H1 (cell line): ENCODE results near the gene SCYL1. TPM values are rescaled to one million over a fixed set of nuclear protein-coding genes. Genes with fewer than 3 reads are reported as not detected.

Experiments used
- BACH1 ChIP-seq: IDR thresholded peaks from 2 replicates; pipeline ENCODE4 v1.6.1; 2012; ENCODE audit warnings: low read length, improper control_type of control experiment
- BCL11A ChIP-seq, 2 experiments: IDR thresholded peaks; one replicate each; pipeline ENCODE4 v1.6.1; 2011; ENCODE audit warnings: low read depth in 2 of 2, low read length in 2 of 2, mild to moderate bottlenecking in 2 of 2
- CTCF ChIP-seq, 3 experiments: IDR thresholded peaks; 1 replicate in 2 of 3; 2 replicates in 1 of 3; pipeline versions ENCODE4 v1.5.1 to v1.6.1; 2011; ENCODE audit warnings: low read length in 3 of 3, mild to moderate bottlenecking in 3 of 3, inconsistent platforms in 2 of 3, low read depth in 1 of 3, moderate library complexity in 1 of 3; ENCODE audit not compliant: insufficient read depth in 1 of 3; ENCODE audit errors: control extremely low read depth in 1 of 3
- EGR1 ChIP-seq: IDR thresholded peaks from 2 replicates; pipeline ENCODE4 v1.6.1; 2011; ENCODE audit warnings: low read depth, low read length, borderline replicate concordance
- EP300 ChIP-seq, 2 experiments: IDR thresholded peaks; 1 replicate in 1 of 2; 2 replicates in 1 of 2; pipeline ENCODE4 v1.6.1; 2011 to 2012; ENCODE audit warnings: low read depth in 2 of 2, low read length in 2 of 2, mild to moderate bottlenecking in 2 of 2, borderline replicate concordance in 1 of 2, inconsistent platforms in 1 of 2, moderate library complexity in 1 of 2
- EZH2 ChIP-seq: fragments of 200-600 bp; sonication (generic); IDR thresholded peaks from 2 replicates; pipeline ENCODE4 v1.7.1; 2012; ENCODE audit warnings: low read depth, mild to moderate bottlenecking, moderate library complexity, low read length, inconsistent platforms; ENCODE audit not compliant: severe bottlenecking
- GTF2F1 ChIP-seq: IDR thresholded peaks from 2 replicates; pipeline ENCODE4 v1.6.1; 2012; ENCODE audit warnings: low read depth, low read length, improper control_type of control experiment, borderline replicate concordance
- HDAC2 ChIP-seq, 2 experiments: fragments of 300-600 bp in 1 of 2; sonication (generic) in 1 of 2; IDR thresholded peaks; 2 replicates each; pipeline ENCODE4 v1.6.1; 2011 to 2012; ENCODE audit warnings: low read depth in 2 of 2, low read length in 2 of 2, mild to moderate bottlenecking in 2 of 2, moderate library complexity in 2 of 2, borderline replicate concordance in 1 of 2, inconsistent platforms in 1 of 2
- JUND ChIP-seq: IDR thresholded peaks from 2 replicates; pipeline ENCODE4 v1.6.1; 2011; ENCODE audit warnings: mild to moderate bottlenecking, improper control_type of control experiment, low read length
- KDM4A ChIP-seq: IDR thresholded peaks from one replicate; pipeline ENCODE4 v1.7.1; 2012; ENCODE audit warnings: low read depth, mild to moderate bottlenecking, moderate library complexity, low read length, inconsistent platforms; ENCODE audit not compliant: severe bottlenecking
- KDM5A ChIP-seq: fragments of 200-600 bp; IDR thresholded peaks from 2 replicates; pipeline ENCODE4 v1.7.1; 2012; ENCODE audit warnings: mild to moderate bottlenecking, low read length, inconsistent platforms, mixed read lengths
- POLR2AphosphoS5 ChIP-seq: IDR thresholded peaks from 2 replicates; pipeline ENCODE4 v1.6.1; 2011; ENCODE audit warnings: low read depth, low read length
- RFX5 ChIP-seq: IDR thresholded peaks from 2 replicates; pipeline ENCODE4 v1.6.1; 2011; ENCODE audit warnings: low read depth, low read length, improper control_type of control experiment, borderline replicate concordance
- SIN3A ChIP-seq, 2 experiments: IDR thresholded peaks in 1 of 2; conservative IDR thresholded peaks in 1 of 2; 2 replicates each; pipeline ENCODE4 v1.6.1; 2011 to 2012; ENCODE audit warnings: low read length in 2 of 2, improper control_type of control experiment in 1 of 2, low read depth in 1 of 2, mild to moderate bottlenecking in 1 of 2
- SIRT6 ChIP-seq: IDR thresholded peaks from one replicate; pipeline ENCODE4 v1.7.1; 2012; ENCODE audit warnings: low read length, inconsistent platforms
- SP1 ChIP-seq: IDR thresholded peaks from 2 replicates; pipeline ENCODE4 v1.6.1; 2011; ENCODE audit warnings: low read depth, low read length
- SP4 ChIP-seq: IDR thresholded peaks from 2 replicates; pipeline ENCODE4 v1.6.1; 2012; ENCODE audit warnings: low read length, inconsistent platforms
- TAF7 ChIP-seq: optimal IDR thresholded peaks from 2 replicates; pipeline ENCODE3; 2011; ENCODE audit warnings: low read depth, mild to moderate bottlenecking, inconsistent platforms, low read length, moderate library complexity, borderline replicate concordance
- polyA plus RNA-seq, 7 experiments: library from polyadenylated mRNA; depleted of rRNA in 3 of 7; stranded (reverse) in 5 of 7; unstranded in 2 of 7; fragments of >200 nt in 5 of 7; fragments of 200-250 nt in 2 of 7; gene quantifications; 1 replicate in 5 of 7; 2 replicates in 1 of 7; 4 replicates in 1 of 7; pipeline versions ENCODE4 v1.2.1 to v1.2.3, GENCODE V29; 2011 to 2013; ENCODE audit warnings: missing spikeins in 2 of 7, mixed read lengths in 2 of 7
- total RNA-seq: library from RNA; stranded (reverse); fragmentation: NEBNext Ultra II Directional; extraction: Animal tissue kit (Norgen Biotek cat#: 25700); gene quantifications from 2 replicates; pipeline ENCODE4 v1.2.1, GENCODE V29; 2021
- TF ChIP-seq, protein P1 (sequence below): IDR thresholded peaks from 2 replicates; pipeline ENCODE4 v1.6.1; 2012; ENCODE audit warnings: low read length, inconsistent platforms

The SCYL1 gene
- total and polyA plus RNA-seq, 2 of the 8 experiments (the other 6 are each of a cell fraction or from before 2014, with no cell fraction given) = 59.8 to 77.7 TPM

GRCh38 chr11:65502555-65503367 lies 22.1 kb upstream of the SCYL1 start (continued):
- TF ChIP-seq CTCF (IDR thresholded peaks at IDR 0.05; ENCODE audit: control extremely low read depth in 1 of 3, insufficient read depth in 1 of 3, low read depth in 1 of 3, low read length in 3 of 3) (no peak), EGR1 (no peak), BACH1 (no peak), SP4 (no peak), KDM4A (no peak), BCL11A (IDR thresholded peaks at IDR 0.05; ENCODE audit: low read depth in 2 of 2, low read length in 2 of 2) (no peak), SIN3A (conservative IDR thresholded peaks at IDR 0.05 in 1 of 2, IDR thresholded peaks at IDR 0.05 in 1 of 2; ENCODE audit: low read depth in 1 of 2, low read length in 2 of 2) (0 out of 4 replicates have a peak, but pooled peaks of 1 of the 2 experiments have one; percentile 16), HDAC2 (IDR thresholded peaks at IDR 0.05; ENCODE audit: borderline replicate concordance in 1 of 2, low read depth in 2 of 2, low read length in 2 of 2) (no peak), KDM5A (no peak), RFX5 (no peak), GTF2F1 (no peak), EP300 (IDR thresholded peaks at IDR 0.05; ENCODE audit: borderline replicate concordance in 1 of 2, low read depth in 2 of 2, low read length in 2 of 2) (no peak), SIRT6 (peak; percentile 96), POLR2AphosphoS5 (peak; percentile 98), EZH2 (no peak), TAF7 (peak; percentile 86), JUND (no peak), SP1 (no peak)
- TF ChIP-seq, protein P1, sequence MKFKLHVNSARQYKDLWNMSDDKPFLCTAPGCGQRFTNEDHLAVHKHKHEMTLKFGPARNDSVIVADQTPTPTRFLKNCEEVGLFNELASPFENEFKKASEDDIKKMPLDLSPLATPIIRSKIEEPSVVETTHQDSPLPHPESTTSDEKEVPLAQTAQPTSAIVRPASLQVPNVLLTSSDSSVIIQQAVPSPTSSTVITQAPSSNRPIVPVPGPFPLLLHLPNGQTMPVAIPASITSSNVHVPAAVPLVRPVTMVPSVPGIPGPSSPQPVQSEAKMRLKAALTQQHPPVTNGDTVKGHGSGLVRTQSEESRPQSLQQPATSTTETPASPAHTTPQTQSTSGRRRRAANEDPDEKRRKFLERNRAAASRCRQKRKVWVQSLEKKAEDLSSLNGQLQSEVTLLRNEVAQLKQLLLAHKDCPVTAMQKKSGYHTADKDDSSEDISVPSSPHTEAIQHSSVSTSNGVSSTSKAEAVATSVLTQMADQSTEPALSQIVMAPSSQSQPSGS = peak; percentile 97
